ENCODE results near the gene RPS19BP1.

DNA sequence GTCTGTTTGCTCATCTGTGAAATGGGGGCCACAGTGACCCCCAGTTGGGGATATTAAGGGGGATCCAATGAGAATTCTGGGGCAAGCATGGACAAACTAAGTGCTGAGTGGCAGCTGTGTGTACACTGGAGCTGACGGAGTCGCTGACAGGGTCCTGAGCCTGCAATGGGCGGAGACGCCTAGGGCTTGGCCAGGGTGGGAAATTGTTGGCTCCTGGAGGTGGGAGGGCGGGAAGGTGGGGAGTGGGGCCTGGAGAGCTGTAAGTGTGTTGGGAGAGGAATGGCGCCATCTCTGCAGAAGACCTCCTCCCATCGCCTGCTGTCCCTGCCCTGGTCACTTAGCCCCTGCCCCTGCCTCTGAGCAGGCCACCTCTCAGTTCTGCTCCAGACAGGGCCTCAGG is 45.4 kb upstream of the RPS19BP1 start:
- TF ChIP-seq, protein P1, sequence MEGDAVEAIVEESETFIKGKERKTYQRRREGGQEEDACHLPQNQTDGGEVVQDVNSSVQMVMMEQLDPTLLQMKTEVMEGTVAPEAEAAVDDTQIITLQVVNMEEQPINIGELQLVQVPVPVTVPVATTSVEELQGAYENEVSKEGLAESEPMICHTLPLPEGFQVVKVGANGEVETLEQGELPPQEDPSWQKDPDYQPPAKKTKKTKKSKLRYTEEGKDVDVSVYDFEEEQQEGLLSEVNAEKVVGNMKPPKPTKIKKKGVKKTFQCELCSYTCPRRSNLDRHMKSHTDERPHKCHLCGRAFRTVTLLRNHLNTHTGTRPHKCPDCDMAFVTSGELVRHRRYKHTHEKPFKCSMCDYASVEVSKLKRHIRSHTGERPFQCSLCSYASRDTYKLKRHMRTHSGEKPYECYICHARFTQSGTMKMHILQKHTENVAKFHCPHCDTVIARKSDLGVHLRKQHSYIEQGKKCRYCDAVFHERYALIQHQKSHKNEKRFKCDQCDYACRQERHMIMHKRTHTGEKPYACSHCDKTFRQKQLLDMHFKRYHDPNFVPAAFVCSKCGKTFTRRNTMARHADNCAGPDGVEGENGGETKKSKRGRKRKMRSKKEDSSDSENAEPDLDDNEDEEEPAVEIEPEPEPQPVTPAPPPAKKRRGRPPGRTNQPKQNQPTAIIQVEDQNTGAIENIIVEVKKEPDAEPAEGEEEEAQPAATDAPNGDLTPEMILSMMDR (IDR thresholded peaks at IDR 0.05) = no peak
- TF ChIP-seq POLR2A (IDR thresholded peaks at IDR 0.05) = no peak

Measured in Peyer's patch (tissue), 4 donors.